ENCODE data around the gene DNAJC17. TPM values are rescaled to one million over a fixed set of nuclear protein-coding genes. Genes with fewer than 3 reads are reported as not detected.

DNAJC17 gene
- total RNA-seq, 2 experiments from 2014 or later: 24.2 to 39.9 TPM

DNA sequence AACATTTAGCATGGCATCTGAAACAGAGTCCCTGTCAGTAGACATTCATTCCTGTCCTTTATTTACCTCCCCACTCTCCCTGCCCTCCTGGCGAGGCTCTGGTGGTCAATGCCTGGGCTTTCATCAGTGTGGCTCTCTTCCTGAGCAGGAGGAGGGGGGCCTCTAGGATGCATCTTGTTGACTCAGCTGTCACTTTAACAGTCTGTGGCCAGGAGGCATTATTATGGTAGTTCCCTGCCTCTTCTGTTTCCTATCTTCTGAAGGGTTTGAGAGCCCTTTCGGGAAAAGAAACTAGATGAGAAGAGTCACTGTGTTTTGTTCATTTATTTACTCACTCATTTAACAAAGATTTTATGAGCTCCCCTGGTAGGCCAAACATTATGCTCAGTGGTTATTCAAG lies 23.6 kb upstream of the DNAJC17 start:
- Histone ChIP-seq H3K79me2 (ENCODE audit: insufficient read depth, low read depth, low read length) (no peaks in the 10 kb centered on the region), H3K9me2 (ENCODE audit: insufficient read depth, low read length) (no peaks in the 10 kb centered on the region), H3K4me3 (ENCODE audit: low read depth, low read length, poor library complexity, severe bottlenecking) (no peak overlapping the region), H3K4me1 (ENCODE audit: insufficient read depth, low read length, poor library complexity, severe bottlenecking) (no peaks in the 10 kb centered on the region), H3K9me3 (ENCODE audit: low read length) (no peaks in the 10 kb centered on the region), H4K20me1 (ENCODE audit: insufficient read depth, low read length) (no peaks in the 10 kb centered on the region), H3K4me2 (ENCODE audit: low read length) (no peak overlapping the region), H3K36me3 (ENCODE audit: insufficient read depth, low read length) (no peaks in the 10 kb centered on the region), H2AFZ (ENCODE audit: low read length) (no peak overlapping the region), H3K27ac (ENCODE audit: low read depth, low read length, poor library complexity, severe bottlenecking) (no peak overlapping the region)
- no peak for TF ChIP-seq EZH2phosphoT487 (IDR thresholded peaks at IDR 0.05; ENCODE audit: borderline replicate concordance, low read depth, low read length)
- TF ChIP-seq, protein P1, sequence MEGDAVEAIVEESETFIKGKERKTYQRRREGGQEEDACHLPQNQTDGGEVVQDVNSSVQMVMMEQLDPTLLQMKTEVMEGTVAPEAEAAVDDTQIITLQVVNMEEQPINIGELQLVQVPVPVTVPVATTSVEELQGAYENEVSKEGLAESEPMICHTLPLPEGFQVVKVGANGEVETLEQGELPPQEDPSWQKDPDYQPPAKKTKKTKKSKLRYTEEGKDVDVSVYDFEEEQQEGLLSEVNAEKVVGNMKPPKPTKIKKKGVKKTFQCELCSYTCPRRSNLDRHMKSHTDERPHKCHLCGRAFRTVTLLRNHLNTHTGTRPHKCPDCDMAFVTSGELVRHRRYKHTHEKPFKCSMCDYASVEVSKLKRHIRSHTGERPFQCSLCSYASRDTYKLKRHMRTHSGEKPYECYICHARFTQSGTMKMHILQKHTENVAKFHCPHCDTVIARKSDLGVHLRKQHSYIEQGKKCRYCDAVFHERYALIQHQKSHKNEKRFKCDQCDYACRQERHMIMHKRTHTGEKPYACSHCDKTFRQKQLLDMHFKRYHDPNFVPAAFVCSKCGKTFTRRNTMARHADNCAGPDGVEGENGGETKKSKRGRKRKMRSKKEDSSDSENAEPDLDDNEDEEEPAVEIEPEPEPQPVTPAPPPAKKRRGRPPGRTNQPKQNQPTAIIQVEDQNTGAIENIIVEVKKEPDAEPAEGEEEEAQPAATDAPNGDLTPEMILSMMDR (conservative IDR thresholded peaks at IDR 0.05; ENCODE audit: low read length): no peak
- ChIA-PET CTCF (ENCODE audit: unreplicated experiment) (no interaction called here), POLR2A (no interaction called here)
- no TSS peak for BruUV-seq (replicated peaks)
- no peak for DNase-seq (ENCODE audit: low spot score)
- intact Hi-C loops (cut with micrococcal nuclease; ENCODE audit: unreplicated experiment): no loop called here

DNA sequence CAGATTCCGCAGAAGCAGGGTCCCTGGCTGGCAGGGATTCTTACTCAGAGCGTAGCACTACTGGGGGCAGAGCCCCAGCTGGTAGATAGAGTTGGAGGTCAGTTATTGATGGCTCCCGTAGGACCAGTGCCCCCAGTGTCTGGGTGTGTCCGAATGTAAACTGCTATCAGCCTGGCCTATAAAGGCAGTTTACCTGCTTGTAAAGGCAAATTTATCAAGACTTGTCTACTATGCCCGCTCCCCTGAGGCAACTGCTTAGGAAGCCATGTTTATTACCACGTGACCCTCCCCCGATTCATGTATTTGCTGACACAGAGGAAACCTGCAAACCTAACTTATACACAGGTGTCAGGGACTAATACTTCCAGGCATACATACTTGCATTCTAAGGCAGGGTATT lies 21.8 kb upstream of the DNAJC17 start:
- no TSS peak for BruUV-seq (replicated peaks)
- no peak for DNase-seq (ENCODE audit: low spot score)
- no peaks in the 10 kb centered on the region for H3K79me2 ChIP-seq (ENCODE audit: insufficient read depth, low read depth, low read length)
- no peaks in the 10 kb centered on the region for H3K36me3 ChIP-seq (ENCODE audit: insufficient read depth, low read length)
- no peaks in the 10 kb centered on the region for H3K9me3 ChIP-seq (ENCODE audit: low read length)
- H4K20me1 ChIP-seq (ENCODE audit: insufficient read depth, low read length): no peaks in the 10 kb centered on the region
- no peaks in the 10 kb centered on the region for H3K9me2 ChIP-seq (ENCODE audit: insufficient read depth, low read length)
- no peak overlapping the region for H3K27ac ChIP-seq (ENCODE audit: low read depth, low read length, poor library complexity, severe bottlenecking)
- ChIA-PET CTCF (ENCODE audit: unreplicated experiment) (no interaction called here), POLR2A (interaction anchor here (1.0 kb wide), 1 partner anchor 9 kb away, joined by 3 read pairs; no protein-coding TSS in a partner anchor)
- H3K4me2 ChIP-seq (ENCODE audit: low read length): peak overlapping the region; percentile 17; the same call in 1 of the 2 replicates
- TF ChIP-seq, protein P1 (conservative IDR thresholded peaks at IDR 0.05; ENCODE audit: low read length): no peak
- no peaks in the 10 kb centered on the region for H3K4me1 ChIP-seq (ENCODE audit: insufficient read depth, low read length, poor library complexity, severe bottlenecking)
- intact Hi-C loops (cut with micrococcal nuclease; ENCODE audit: unreplicated experiment): no loop called here
- no peak overlapping the region for H2AFZ ChIP-seq (ENCODE audit: low read length)
- H3K4me3 ChIP-seq (ENCODE audit: low read depth, low read length, poor library complexity, severe bottlenecking): no peak overlapping the region

DNA sequence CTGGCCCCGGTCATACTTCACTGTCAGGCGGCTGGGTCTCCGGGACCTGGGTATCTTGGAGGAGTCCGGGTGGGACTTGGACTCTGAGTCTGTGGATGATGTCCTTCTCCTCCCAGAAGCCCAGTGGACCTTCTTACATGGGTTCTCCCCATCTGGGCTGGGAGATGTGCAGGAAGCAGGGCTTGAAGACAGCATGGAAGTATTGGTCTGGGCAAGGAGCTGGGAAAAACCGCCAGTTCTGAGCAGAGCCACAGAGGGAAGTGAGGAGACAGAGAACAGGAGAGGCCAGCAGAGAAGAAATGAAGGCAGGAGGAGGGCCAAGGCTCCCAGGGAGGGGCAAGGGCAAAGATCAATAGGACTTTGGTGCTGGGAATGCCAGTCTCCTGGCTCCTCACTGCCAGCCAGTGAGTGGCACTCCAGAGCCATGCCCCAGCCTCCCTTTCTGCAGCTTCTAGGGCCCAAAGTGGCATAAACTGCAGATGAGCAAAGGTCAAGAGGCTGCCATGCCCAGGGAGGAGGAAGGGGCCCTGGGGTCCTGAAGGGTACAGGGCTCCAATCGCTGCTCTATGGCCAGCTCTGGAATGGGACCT lies 21.3 kb upstream of the DNAJC17 start, which contains the start of gene PPP1R14D:
Gene PPP1R14D (minus strand): TSS at position 262 of the 590 bp plus-strand sequence. CDS start 67 bp downstream, at position 195.
- H3K9me2 ChIP-seq (ENCODE audit: insufficient read depth, low read length): no peaks in the 10 kb centered on the region
- H2AFZ ChIP-seq (ENCODE audit: low read length): no peak within 1 kb of the TSS
- H3K4me2 ChIP-seq (ENCODE audit: low read length): peak within 1 kb of the TSS; percentile 17; the same call in 1 of the 2 replicates
- no peaks in the 10 kb centered on the region for H3K79me2 ChIP-seq (ENCODE audit: insufficient read depth, low read depth, low read length)
- POLR2A ChIA-PET: interaction anchor here (1.0 kb wide), 1 partner anchor 9 kb away, joined by 3 read pairs; no protein-coding TSS in a partner anchor
- H3K27ac ChIP-seq (ENCODE audit: low read depth, low read length, poor library complexity, severe bottlenecking): no peak within 1 kb of the TSS
- CTCF ChIA-PET (ENCODE audit: unreplicated experiment): no interaction called here
- no peaks in the 10 kb centered on the region for H3K4me1 ChIP-seq (ENCODE audit: insufficient read depth, low read length, poor library complexity, severe bottlenecking)
- H3K4me3 ChIP-seq (ENCODE audit: low read depth, low read length, poor library complexity, severe bottlenecking): no peak within 1 kb of the TSS
- no peak for DNase-seq (ENCODE audit: low spot score)
- H3K9me3 ChIP-seq (ENCODE audit: low read length): no peaks in the 10 kb centered on the region
- no TSS peak for BruUV-seq (replicated peaks)
- intact Hi-C loops (cut with micrococcal nuclease; ENCODE audit: unreplicated experiment): no loop called here
- no peaks in the 10 kb centered on the region for H4K20me1 ChIP-seq (ENCODE audit: insufficient read depth, low read length)
- H3K36me3 ChIP-seq (ENCODE audit: insufficient read depth, low read length): no peaks in the 10 kb centered on the region
- TF ChIP-seq, protein P1 (conservative IDR thresholded peaks at IDR 0.05; ENCODE audit: low read length): no peak
- no peak for TF ChIP-seq EZH2phosphoT487 (IDR thresholded peaks at IDR 0.05; ENCODE audit: borderline replicate concordance, low read depth, low read length)

Measured in OCI-LY7 (cell line).